LNCaP clone FGC (cell line): ENCODE data around the gene CCL15.
"Not testable (repeated sequence)": the region's sequence is repeated elsewhere in the genome, so short reads cannot be mapped to it uniquely, and the experiment has no call there.

Experiments
- DNase-seq: peaks from one replicate; pipeline ENCODE4 v3.0.0-alpha.2; 2011; ENCODE audit warnings: low read depth
- H3K4me3 ChIP-seq: 2 replicates; pipeline ENCODE4 v1.5.1; 2011; ENCODE audit warnings: mild to moderate bottlenecking, low read depth, low read length, control low read depth
- TF ChIP-seq, protein P1 (sequence below): IDR thresholded peaks from 2 replicates; pipeline ENCODE4 v1.5.1; 2012; ENCODE audit warnings: mild to moderate bottlenecking; ENCODE audit not compliant: control insufficient read depth, insufficient read depth; ENCODE audit errors: extremely low read depth

The CCL15 gene

DNA sequence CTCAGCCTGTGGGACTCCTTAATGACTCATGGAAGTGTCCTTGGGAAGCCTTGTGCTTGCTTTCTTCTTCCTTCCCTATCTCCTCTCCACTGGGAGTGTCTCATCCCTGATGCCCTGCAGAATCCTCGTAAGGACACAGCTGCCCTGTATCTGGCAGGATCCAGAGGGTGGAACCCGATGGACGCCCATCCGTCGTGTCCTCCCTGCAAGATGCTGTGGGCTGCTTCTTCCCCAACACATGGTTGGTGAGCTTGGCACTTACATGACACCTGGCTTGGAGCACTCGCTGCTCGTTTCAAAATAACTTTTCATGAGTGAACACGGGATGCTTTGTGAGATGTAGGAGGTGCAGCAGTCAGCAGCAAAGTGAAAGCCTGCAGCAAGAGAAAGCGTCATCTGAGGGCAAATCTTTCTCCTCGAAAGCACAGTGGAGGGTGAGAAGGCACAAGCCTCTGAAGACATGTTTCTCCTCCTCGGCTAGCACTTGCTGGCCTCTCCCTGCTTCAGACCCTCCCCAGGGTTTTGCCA lies 3.3 kb downstream of the CCL15 start:
- TF ChIP-seq, protein P1, sequence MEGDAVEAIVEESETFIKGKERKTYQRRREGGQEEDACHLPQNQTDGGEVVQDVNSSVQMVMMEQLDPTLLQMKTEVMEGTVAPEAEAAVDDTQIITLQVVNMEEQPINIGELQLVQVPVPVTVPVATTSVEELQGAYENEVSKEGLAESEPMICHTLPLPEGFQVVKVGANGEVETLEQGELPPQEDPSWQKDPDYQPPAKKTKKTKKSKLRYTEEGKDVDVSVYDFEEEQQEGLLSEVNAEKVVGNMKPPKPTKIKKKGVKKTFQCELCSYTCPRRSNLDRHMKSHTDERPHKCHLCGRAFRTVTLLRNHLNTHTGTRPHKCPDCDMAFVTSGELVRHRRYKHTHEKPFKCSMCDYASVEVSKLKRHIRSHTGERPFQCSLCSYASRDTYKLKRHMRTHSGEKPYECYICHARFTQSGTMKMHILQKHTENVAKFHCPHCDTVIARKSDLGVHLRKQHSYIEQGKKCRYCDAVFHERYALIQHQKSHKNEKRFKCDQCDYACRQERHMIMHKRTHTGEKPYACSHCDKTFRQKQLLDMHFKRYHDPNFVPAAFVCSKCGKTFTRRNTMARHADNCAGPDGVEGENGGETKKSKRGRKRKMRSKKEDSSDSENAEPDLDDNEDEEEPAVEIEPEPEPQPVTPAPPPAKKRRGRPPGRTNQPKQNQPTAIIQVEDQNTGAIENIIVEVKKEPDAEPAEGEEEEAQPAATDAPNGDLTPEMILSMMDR: no peak
- no peak for DNase-seq
- no peak overlapping the region for H3K4me3 ChIP-seq

DNA sequence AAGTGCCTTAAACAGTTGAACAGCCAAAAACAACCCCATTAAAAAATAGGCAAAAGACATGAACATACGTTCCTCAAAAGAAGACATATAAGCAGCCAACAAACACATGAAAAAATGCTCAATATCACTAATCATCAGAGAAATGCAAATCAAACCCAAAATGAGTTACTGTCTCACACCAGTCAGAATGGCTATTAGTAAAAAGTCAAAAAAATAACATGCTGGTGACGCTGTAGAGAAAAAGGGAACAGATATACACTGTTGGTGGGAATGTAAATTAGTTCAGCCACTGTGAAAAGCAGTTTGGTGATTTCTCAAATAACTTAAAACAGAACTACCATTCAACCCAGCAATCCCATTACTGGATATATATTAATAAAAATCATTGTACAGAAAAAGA lies 6.0 kb downstream of the CCL15 start:
- H3K4me3 ChIP-seq, DNase-seq: not testable (repeated sequence)

DNA sequence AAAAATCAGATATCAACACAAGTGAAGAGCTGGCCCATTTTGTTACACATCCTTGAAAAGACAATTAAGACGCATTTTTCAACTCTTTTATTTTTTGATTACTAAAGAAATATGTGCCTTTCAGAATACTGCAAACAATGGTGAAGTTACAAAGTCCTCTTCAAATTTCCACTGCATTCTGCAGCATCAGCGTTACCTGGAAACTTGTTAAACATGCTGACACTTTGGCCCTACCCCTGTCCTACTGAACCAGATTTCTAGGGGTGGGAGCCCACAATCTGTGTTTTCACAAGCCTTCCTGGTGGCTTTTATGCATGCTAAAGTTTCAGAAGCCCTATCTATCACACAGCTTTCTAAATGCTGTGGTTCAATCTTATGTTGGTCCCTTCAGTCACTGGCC lies 10.3 kb downstream of the CCL15 start:
- no peak for DNase-seq
- TF ChIP-seq, protein P1: no peak
- H3K4me3 ChIP-seq: no peak overlapping the region

DNA sequence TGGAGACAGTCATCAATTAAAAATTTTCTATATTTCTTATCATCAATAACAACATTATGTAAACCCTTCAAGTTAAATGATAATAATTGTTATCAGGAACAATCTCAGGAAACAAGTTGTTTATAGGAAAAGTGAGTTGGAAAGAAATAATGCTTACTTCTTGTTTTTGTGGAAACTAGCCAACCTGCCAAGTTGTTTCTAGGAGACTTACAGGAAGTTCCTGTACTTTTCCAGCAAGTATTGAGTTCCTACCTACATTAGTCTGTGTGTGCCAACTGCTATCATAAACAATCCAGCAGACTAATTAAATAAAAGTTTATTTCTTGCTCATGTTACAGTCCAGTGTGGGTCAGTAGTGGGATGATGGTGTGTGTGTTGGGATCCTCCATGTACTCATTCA lies 13.2 kb downstream of the CCL15 start:
- no peak overlapping the region for H3K4me3 ChIP-seq
- TF ChIP-seq, protein P1: no peak
- peak; percentile 31 for DNase-seq

DNA sequence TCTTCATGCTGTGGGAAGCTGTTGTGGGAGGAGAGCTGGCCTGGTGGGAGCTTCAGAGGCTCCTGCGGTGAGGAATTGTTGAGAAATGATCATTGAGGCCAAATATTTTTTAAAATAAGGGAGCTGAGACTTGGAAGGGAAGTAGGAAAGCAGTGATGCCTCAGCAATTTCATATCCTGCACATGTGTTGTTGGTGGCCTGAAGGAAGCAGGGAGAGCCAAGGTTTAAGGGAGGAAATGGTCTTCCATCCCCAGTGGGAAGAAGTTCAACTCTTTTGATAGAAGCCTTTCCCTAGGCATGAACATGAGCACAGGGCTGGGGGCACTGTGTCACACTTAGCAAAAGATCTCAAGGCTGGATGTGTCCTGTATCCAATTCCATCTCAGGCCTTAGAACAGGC lies 14.7 kb downstream of the CCL15 start, which contains the start of gene CCL14:
Gene CCL14 (minus strand): TSS at position 87 of the 400 bp plus-strand sequence. CDS start 80 bp downstream, at position 7.
- TF ChIP-seq, protein P1: no peak

DNA sequence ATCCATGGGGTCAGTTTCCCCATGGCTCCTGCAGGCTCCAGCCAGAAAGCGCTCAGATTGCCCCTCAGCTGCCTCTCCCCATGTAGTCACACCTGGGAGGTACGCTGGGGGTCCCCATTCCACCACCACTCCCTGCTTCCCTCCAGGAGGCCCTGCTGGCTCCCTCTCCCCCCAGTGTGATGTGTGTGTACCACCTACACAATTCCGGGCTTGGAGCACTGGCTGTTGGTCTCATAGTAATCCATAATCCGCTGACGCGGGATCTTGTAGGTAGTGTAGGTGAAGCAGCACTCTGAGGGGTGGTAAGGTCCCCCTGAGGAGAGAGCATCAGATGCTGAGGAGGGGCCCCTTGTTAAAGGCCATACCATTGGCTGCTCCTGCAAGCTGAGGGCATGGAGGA lies 17.2 kb downstream of the CCL15 start:
- TF ChIP-seq, protein P1: no peak
- no peak overlapping the region for H3K4me3 ChIP-seq
- no peak for DNase-seq

More for the DNA sequence above, 14.7 kb downstream of the CCL15 start, which contains the start of gene CCL14:
- no peak within 1 kb of the TSS for H3K4me3 ChIP-seq
- DNase-seq: no peak

DNA sequence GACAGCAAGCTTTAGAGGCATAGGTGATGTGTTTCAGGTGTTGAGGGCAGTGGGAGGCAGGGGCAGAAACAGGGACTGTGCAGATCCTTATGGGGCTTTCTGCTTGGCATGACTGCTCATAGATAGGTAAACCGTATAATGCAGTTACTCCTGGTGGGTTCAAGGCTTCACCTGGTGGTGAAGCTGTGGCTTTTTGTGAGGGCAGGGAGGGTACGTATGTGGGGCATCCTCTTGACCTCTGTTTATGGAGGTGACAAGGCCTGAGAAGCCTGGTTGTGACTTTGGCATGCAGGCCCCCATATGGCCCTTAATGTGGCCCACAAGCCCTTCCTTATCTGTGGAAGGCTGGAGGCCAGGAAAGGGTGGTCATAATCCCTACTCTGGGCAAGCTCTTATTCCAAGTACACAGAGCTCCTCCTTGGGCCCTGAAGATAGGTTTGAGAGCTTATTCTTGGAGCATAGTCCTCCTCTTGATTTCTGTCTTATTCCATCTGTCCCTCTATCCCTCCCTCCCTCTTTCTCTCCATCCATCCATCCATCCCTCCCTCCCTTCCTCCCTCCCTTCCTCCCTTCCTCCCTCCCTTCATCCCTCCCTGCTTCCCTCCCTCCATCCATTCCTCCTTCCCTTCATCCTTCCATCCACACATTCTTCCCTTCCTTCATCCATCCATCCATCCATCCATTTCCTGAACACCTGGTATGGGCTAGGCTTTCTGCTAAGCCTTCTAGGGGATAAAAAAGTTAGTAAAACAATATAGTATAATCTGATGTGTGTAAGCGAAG lies 18.8 kb downstream of the CCL15 start:
- H3K4me3 ChIP-seq: no peak overlapping the region
- DNase-seq: no peak
- TF ChIP-seq, protein P1: no peak
